ENCODE results near the gene IFI27L1.

GRCh38 chr14:94047581-94047980, 33.5 kb upstream of the IFI27L1 start:
- TF ChIP-seq POLR2A (IDR thresholded peaks at IDR 0.05; ENCODE audit: low read depth, low read length) (no peak; the same call in 1 of the 2 replicates), POLR2AphosphoS5 (IDR thresholded peaks at IDR 0.05; ENCODE audit: low read depth, low read length) (no peak), TAF1 (IDR thresholded peaks at IDR 0.05; ENCODE audit: low read depth, low read length) (no peak)

Data from GM12891 (cell line).